NT2/D1 (cell line): Measurements from ENCODE around the gene ARHGAP42.

Experiments used
- SUZ12 ChIP-seq: IDR thresholded peaks from 2 replicates; pipeline ENCODE4 v1.6.1; 2011; ENCODE audit not compliant: insufficient read length, insufficient read depth; ENCODE audit errors: extremely low read depth
- YY1 ChIP-seq: IDR thresholded peaks from 2 replicates; pipeline ENCODE4 v1.6.1; 2011; ENCODE audit not compliant: insufficient read length, insufficient read depth
- ZNF274 ChIP-seq: IDR thresholded peaks from 2 replicates; pipeline ENCODE4 v1.6.1; 2011; ENCODE audit warnings: mild to moderate bottlenecking, low read depth, low read length

- TF ChIP-seq SUZ12 (no peak), YY1 (no peak), ZNF274 (no peak)
Observed at GRCh38 chr11:101030692-101031091, 343.6 kb downstream of the ARHGAP42 start.
